H1 (cell line): Measurements from ENCODE around the gene KCNJ10.

ENCODE experiments used
- ATF2 ChIP-seq: IDR thresholded peaks from 2 replicates; pipeline ENCODE4 v1.6.1; 2012; ENCODE audit warnings: low read length, inconsistent platforms
- CEBPB ChIP-seq: IDR thresholded peaks from 2 replicates; pipeline ENCODE4 v1.6.1; 2012; ENCODE audit warnings: low read depth, low read length
- CTCF ChIP-seq, 3 experiments: IDR thresholded peaks; 1 replicate in 2 of 3; 2 replicates in 1 of 3; pipeline versions ENCODE4 v1.5.1 to v1.6.1; 2011; ENCODE audit warnings: low read length in 3 of 3, mild to moderate bottlenecking in 3 of 3, inconsistent platforms in 2 of 3, low read depth in 1 of 3, moderate library complexity in 1 of 3; ENCODE audit not compliant: insufficient read depth in 1 of 3; ENCODE audit errors: control extremely low read depth in 1 of 3
- EP300 ChIP-seq, 2 experiments: IDR thresholded peaks; 1 replicate in 1 of 2; 2 replicates in 1 of 2; pipeline ENCODE4 v1.6.1; 2011 to 2012; ENCODE audit warnings: low read depth in 2 of 2, low read length in 2 of 2, mild to moderate bottlenecking in 2 of 2, borderline replicate concordance in 1 of 2, inconsistent platforms in 1 of 2, moderate library complexity in 1 of 2
- EZH2 ChIP-seq: fragments of 200-600 bp; sonication (generic); IDR thresholded peaks from 2 replicates; pipeline ENCODE4 v1.7.1; 2012; ENCODE audit warnings: low read depth, mild to moderate bottlenecking, moderate library complexity, low read length, inconsistent platforms; ENCODE audit not compliant: severe bottlenecking
- GABPA ChIP-seq: IDR thresholded peaks from 2 replicates; pipeline ENCODE4 v1.6.1; 2011; ENCODE audit warnings: mild to moderate bottlenecking, low read length, moderate library complexity, borderline replicate concordance; ENCODE audit not compliant: insufficient read depth
- GTF2F1 ChIP-seq: IDR thresholded peaks from 2 replicates; pipeline ENCODE4 v1.6.1; 2012; ENCODE audit warnings: low read depth, low read length, improper control_type of control experiment, borderline replicate concordance
- SIN3A ChIP-seq, 2 experiments: IDR thresholded peaks in 1 of 2; conservative IDR thresholded peaks in 1 of 2; 2 replicates each; pipeline ENCODE4 v1.6.1; 2011 to 2012; ENCODE audit warnings: low read length in 2 of 2, improper control_type of control experiment in 1 of 2, low read depth in 1 of 2, mild to moderate bottlenecking in 1 of 2
- SUZ12 ChIP-seq: fragments of 200-600 bp; sonication (generic); IDR thresholded peaks from 2 replicates; pipeline ENCODE4 v1.6.1; 2012; ENCODE audit warnings: mild to moderate bottlenecking, inconsistent platforms, low read length, moderate library complexity, mixed read lengths
- ZNF274 ChIP-seq: IDR thresholded peaks from 2 replicates; pipeline ENCODE4 v1.7.0; 2012; ENCODE audit warnings: low read length, borderline replicate concordance; ENCODE audit errors: extremely low read depth

GRCh38 chr1:160024195-160024905 is 45.6 kb downstream of the KCNJ10 start:
- TF ChIP-seq EP300 (IDR thresholded peaks at IDR 0.05; ENCODE audit: borderline replicate concordance in 1 of 2, low read depth in 2 of 2, low read length in 2 of 2) (no peak), ATF2 (no peak), GTF2F1 (no peak), CTCF (IDR thresholded peaks at IDR 0.05; ENCODE audit: control extremely low read depth in 1 of 3, insufficient read depth in 1 of 3, low read depth in 1 of 3, low read length in 3 of 3) (no peak), SUZ12 (no peak), EZH2 (no peak), GABPA (no peak), ZNF274 (no peak), SIN3A (conservative IDR thresholded peaks at IDR 0.05 in 1 of 2, IDR thresholded peaks at IDR 0.05 in 1 of 2; ENCODE audit: low read depth in 1 of 2, low read length in 2 of 2) (no peak), CEBPB (no peak)
